ENCODE results near the gene TMED7.

GRCh38 chr5:115671939-115672338 is 46.1 kb upstream of the TMED7 start:
- TF ChIP-seq CTCF (IDR thresholded peaks at IDR 0.05) (no peak), POLR2A (IDR thresholded peaks at IDR 0.05) (no peak)

All from testis (tissue), 2 donors.